22Rv1 (cell line): ENCODE data around the gene OPRPN.

Source experiments
- ZFX ChIP-seq: fragments of 450-650 bp; IDR thresholded peaks from 2 replicates; pipeline ENCODE4 v1.6.1; 2017; ENCODE audit warnings: antibody characterized with exemption, borderline replicate concordance
- TF ChIP-seq, protein P1 (sequence below): fragments of 450-650 bp; IDR thresholded peaks from 2 replicates; pipeline ENCODE4 v1.5.1; 2017; ENCODE audit warnings: mild to moderate bottlenecking

DNA sequence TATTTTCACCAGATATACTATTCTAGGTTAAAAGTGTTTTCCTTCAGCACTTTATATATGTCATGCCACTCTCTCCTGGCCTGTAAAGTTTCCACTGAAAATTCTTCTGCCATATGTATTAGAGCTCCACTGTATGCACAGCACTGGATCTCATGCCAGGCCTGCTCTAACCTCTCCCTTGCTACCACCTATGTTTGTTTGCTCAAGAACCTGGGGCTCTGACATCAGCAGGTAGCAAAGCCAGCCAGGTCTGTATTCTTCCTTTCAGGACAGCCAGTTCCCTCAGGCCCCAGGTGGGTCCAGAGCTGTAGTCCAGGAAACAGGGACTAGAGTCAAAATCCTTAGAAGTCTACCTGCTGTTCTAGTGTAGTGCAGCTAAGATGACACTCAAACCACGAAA, 55.2 kb downstream of the OPRPN start:
- TF ChIP-seq, protein P1, sequence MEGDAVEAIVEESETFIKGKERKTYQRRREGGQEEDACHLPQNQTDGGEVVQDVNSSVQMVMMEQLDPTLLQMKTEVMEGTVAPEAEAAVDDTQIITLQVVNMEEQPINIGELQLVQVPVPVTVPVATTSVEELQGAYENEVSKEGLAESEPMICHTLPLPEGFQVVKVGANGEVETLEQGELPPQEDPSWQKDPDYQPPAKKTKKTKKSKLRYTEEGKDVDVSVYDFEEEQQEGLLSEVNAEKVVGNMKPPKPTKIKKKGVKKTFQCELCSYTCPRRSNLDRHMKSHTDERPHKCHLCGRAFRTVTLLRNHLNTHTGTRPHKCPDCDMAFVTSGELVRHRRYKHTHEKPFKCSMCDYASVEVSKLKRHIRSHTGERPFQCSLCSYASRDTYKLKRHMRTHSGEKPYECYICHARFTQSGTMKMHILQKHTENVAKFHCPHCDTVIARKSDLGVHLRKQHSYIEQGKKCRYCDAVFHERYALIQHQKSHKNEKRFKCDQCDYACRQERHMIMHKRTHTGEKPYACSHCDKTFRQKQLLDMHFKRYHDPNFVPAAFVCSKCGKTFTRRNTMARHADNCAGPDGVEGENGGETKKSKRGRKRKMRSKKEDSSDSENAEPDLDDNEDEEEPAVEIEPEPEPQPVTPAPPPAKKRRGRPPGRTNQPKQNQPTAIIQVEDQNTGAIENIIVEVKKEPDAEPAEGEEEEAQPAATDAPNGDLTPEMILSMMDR, result no peak
- TF ChIP-seq ZFX, result no peak
